ENCODE data around the gene POLN. TPM values are rescaled to one million over a fixed set of nuclear protein-coding genes. Genes with fewer than 3 reads are reported as not detected.

Gene POLN
- total RNA-seq, 1 experiment from 2014 or later, result 3.5 TPM

DNA sequence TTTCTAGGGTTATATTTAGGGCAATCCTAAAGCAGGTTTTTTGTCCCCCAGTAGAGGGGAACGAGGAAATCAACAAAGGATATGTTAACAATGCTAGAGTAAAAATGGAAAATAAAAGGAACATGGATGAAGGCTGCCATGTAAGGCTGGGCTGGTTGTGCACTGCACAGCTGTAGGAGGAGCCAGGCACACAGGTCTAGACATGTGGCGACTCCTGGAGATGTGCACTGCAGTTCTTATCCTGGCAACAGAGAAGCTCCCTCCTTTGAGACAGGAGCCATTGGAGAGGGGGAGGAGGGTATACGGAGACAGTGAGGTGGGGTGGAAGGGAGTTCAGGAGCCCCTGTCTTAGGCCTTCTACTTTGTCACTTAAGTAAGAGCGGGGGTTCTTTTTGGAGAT is 116.9 kb downstream of the POLN start (continued):
- no peak for TF ChIP-seq ZNF232 (CRISPR knock-in tag; IDR thresholded peaks at IDR 0.05)
- TF ChIP-seq, protein P1, sequence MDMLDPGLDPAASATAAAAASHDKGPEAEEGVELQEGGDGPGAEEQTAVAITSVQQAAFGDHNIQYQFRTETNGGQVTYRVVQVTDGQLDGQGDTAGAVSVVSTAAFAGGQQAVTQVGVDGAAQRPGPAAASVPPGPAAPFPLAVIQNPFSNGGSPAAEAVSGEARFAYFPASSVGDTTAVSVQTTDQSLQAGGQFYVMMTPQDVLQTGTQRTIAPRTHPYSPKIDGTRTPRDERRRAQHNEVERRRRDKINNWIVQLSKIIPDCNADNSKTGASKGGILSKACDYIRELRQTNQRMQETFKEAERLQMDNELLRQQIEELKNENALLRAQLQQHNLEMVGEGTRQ (CRISPR knock-in tag; IDR thresholded peaks at IDR 0.05), result no peak
- TF ChIP-seq, protein P2, sequence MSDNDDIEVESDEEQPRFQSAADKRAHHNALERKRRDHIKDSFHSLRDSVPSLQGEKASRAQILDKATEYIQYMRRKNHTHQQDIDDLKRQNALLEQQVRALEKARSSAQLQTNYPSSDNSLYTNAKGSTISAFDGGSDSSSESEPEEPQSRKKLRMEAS (CRISPR knock-in tag; IDR thresholded peaks at IDR 0.05), result no peak
- TF ChIP-seq, protein P3, sequence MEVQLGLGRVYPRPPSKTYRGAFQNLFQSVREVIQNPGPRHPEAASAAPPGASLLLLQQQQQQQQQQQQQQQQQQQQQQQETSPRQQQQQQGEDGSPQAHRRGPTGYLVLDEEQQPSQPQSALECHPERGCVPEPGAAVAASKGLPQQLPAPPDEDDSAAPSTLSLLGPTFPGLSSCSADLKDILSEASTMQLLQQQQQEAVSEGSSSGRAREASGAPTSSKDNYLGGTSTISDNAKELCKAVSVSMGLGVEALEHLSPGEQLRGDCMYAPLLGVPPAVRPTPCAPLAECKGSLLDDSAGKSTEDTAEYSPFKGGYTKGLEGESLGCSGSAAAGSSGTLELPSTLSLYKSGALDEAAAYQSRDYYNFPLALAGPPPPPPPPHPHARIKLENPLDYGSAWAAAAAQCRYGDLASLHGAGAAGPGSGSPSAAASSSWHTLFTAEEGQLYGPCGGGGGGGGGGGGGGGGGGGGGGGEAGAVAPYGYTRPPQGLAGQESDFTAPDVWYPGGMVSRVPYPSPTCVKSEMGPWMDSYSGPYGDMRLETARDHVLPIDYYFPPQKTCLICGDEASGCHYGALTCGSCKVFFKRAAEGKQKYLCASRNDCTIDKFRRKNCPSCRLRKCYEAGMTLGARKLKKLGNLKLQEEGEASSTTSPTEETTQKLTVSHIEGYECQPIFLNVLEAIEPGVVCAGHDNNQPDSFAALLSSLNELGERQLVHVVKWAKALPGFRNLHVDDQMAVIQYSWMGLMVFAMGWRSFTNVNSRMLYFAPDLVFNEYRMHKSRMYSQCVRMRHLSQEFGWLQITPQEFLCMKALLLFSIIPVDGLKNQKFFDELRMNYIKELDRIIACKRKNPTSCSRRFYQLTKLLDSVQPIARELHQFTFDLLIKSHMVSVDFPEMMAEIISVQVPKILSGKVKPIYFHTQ (CRISPR knock-in tag; IDR thresholded peaks at IDR 0.05), result no peak
- TF ChIP-seq GABPB1 (CRISPR knock-in tag; IDR thresholded peaks at IDR 0.05), result no peak
- TF ChIP-seq TP53 (CRISPR knock-in tag; IDR thresholded peaks at IDR 0.05), result no peak
- TF ChIP-seq, protein P4, sequence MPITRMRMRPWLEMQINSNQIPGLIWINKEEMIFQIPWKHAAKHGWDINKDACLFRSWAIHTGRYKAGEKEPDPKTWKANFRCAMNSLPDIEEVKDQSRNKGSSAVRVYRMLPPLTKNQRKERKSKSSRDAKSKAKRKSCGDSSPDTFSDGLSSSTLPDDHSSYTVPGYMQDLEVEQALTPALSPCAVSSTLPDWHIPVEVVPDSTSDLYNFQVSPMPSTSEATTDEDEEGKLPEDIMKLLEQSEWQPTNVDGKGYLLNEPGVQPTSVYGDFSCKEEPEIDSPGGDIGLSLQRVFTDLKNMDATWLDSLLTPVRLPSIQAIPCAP (CRISPR knock-in tag; IDR thresholded peaks at IDR 0.05), result no peak
- no peak for TF ChIP-seq ETV6 (CRISPR knock-in tag; IDR thresholded peaks at IDR 0.05)
- no peak for TF ChIP-seq RELA (CRISPR knock-in tag; IDR thresholded peaks at IDR 0.05; ENCODE audit: borderline replicate concordance)
- no peak for TF ChIP-seq ZNF121 (CRISPR knock-in tag; IDR thresholded peaks at IDR 0.05)

DNA sequence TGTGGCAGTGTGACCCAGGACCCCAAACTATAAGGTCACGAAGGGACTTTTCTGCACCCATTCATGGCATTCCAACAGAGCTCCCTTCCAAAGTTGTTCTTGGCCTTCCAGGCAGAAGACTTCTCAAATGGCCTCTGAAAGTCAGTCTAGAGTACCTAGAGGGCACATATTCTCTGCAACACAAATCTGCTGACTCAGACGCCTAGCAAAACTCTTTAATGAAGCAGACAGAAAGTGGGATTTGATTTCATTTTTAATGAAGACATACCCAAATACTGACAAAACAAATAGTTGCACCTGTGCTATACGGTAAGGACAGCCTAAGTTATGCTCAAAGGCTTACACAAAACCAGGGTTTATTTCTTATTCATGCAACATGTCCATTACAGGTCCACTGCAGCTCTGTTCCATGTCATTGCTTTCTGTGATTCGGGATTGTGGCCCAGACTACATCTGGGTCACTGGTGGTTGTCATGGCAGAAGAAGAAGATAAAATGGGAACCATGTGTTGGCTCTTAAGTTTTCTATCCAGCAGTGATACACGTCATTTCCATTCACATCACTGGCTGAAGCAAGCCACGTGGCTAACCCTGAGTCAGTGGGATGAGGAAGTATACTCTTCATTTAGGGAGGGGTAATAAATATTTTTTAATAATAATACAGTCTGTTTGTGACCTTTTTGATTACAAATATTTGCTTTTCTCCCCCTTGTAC is 125.1 kb downstream of the POLN start:
- CTCF ChIA-PET, result no interaction called here
- no peak overlapping the region for H3K4me3 Mint-ChIP-seq
- H3K27me3 Mint-ChIP-seq (ENCODE audit: low read depth), result peaks cover 7% of the 10 kb centered on the region
- POLR2A ChIA-PET, result no interaction called here
- no peak overlapping the region for H3K27ac Mint-ChIP-seq
- ATAC-seq (no peak), DNase-seq (ENCODE audit: low spot score) (no peak)
- TF ChIP-seq SOX15 (CRISPR knock-in tag; IDR thresholded peaks at IDR 0.05), result no peak
- TF ChIP-seq, protein P1 (CRISPR knock-in tag; IDR thresholded peaks at IDR 0.05), result no peak
- no peaks in the 10 kb centered on the region for H3K4me1 Mint-ChIP-seq
- no peaks in the 10 kb centered on the region for H3K9me3 Mint-ChIP-seq
- H3K36me3 Mint-ChIP-seq, result no peaks in the 10 kb centered on the region

DNA sequence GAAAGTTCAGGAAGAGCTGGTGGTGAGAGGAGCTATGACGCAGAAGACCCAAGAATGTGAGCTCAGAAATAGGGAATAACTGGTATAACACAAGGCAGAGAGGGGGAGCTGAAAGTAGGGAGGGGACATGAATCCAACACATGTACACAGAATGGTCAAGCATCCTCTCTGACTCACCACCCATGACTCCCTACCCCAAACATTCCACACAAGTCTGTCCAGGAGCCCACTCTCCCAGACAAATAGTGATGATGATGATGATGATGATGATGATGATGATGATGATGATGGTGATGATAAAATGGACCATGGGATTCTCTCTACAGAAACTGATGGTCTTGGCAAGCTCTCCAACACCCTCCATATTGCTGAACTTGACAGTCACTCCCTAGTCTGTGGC is 136.4 kb downstream of the POLN start:
- POLR2A ChIA-PET, result interaction anchor here (1.2 kb wide), 1 partner anchor 17 kb away, joined by 3 read pairs; no protein-coding TSS in a partner anchor
- no peak for ATAC-seq
- H3K27me3 Mint-ChIP-seq (ENCODE audit: low read depth), result peaks cover 32% of the 10 kb centered on the region
- H3K36me3 Mint-ChIP-seq, result no peaks in the 10 kb centered on the region
- no peak overlapping the region for H3K4me3 Mint-ChIP-seq
- CTCF ChIA-PET, result no interaction called here
- DNase-seq (ENCODE audit: low spot score), result no peak
- peaks cover 17% of the 10 kb centered on the region for H3K9me3 Mint-ChIP-seq
- H3K4me1 Mint-ChIP-seq, result no peaks in the 10 kb centered on the region
- no peak overlapping the region for H3K27ac Mint-ChIP-seq
- TF ChIP-seq ETV6 (CRISPR knock-in tag; IDR thresholded peaks at IDR 0.05) (no peak), JAZF1 (CRISPR knock-in tag; IDR thresholded peaks at IDR 0.05) (no peak), MXD4 (CRISPR knock-in tag; IDR thresholded peaks at IDR 0.05; ENCODE audit: borderline replicate concordance) (no peak), CREM (CRISPR knock-in tag; IDR thresholded peaks at IDR 0.05) (no peak), SP1 (CRISPR knock-in tag; conservative IDR thresholded peaks at IDR 0.05) (no peak), HMGA2 (CRISPR knock-in tag; IDR thresholded peaks at IDR 0.05) (no peak), ZNF416 (CRISPR knock-in tag; IDR thresholded peaks at IDR 0.05) (no peak), ESRRA (CRISPR knock-in tag; IDR thresholded peaks at IDR 0.05; ENCODE audit: borderline replicate concordance) (no peak), RORB (CRISPR knock-in tag; IDR thresholded peaks at IDR 0.05) (no peak), FOXP1 (CRISPR knock-in tag; IDR thresholded peaks at IDR 0.05; ENCODE audit: borderline replicate concordance) (no peak)
- TF ChIP-seq, protein P5, sequence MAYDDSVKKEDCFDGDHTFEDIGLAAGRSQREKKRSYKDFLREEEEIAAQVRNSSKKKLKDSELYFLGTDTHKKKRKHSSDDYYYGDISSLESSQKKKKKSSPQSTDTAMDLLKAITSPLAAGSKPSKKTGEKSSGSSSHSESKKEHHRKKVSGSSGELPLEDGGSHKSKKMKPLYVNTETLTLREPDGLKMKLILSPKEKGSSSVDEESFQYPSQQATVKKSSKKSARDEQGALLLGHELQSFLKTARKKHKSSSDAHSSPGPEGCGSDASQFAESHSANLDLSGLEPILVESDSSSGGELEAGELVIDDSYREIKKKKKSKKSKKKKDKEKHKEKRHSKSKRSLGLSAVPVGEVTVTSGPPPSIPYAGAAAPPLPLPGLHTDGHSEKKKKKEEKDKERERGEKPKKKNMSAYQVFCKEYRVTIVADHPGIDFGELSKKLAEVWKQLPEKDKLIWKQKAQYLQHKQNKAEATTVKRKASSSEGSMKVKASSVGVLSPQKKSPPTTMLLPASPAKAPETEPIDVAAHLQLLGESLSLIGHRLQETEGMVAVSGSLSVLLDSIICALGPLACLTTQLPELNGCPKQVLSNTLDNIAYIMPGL (CRISPR knock-in tag; IDR thresholded peaks at IDR 0.05), result no peak
- TF ChIP-seq, protein P6, sequence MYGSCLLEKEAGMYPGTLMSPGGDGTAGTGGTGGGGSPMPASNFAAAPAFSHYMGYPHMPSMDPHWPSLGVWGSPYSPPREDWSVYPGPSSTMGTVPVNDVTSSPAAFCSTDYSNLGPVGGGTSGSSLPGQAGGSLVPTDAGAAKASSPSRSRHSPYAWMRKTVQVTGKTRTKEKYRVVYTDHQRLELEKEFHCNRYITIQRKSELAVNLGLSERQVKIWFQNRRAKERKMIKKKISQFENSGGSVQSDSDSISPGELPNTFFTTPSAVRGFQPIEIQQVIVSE (CRISPR knock-in tag; IDR thresholded peaks at IDR 0.05; ENCODE audit: borderline replicate concordance), result no peak
- TF ChIP-seq, protein P7, sequence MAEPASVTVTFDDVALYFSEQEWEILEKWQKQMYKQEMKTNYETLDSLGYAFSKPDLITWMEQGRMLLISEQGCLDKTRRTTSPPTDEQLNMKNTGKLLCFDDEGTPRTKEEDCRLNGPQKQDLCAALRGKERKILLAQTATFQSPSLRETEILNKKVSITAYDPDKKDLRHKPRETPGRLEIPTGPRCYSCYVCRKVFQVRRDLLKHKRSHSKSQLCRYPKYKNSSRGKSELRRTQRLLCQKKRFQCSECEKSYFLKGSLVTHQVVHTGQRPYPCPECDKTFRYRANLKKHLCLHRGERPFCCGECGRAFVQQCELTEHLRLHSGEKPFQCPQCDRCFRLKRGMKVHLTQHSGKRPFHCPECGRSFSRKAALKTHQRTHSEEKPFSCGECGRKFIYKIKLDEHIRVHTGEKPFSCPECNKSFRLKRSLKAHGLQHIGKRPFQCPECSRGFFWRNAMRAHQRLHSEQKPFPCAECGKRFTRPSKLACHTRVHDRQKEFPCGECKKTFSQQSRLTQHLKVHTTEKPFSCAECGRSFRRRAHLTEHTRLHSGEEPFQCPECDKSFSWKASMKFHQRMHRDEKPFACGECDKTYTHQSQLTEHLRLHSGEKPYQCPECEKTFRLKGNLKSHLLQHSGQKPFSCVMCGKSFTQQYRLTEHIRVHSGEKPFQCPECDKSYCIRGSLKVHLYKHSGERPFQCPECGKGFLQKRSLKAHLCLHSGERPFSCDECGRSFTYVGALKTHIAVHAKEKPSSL (CRISPR knock-in tag; conservative IDR thresholded peaks at IDR 0.05), result no peak

Data from WTC11 (cell line).